SK-N-SH treated with all-trans-retinoic acid at 6 μM for 48 hours (cell line): Measurements from ENCODE around the gene C1GALT1C1.

ENCODE experiments used
- ESRRG ChIP-seq: fragments of 250-450 bp; sonication (Bioruptor Pico); IDR thresholded peaks from 2 replicates; pipeline ENCODE4 v1.6.1; 2021; ENCODE audit warnings: mild to moderate bottlenecking
- ISL1 ChIP-seq: fragments of 250-450 bp; sonication (Bioruptor Pico); IDR thresholded peaks from 2 replicates; pipeline ENCODE4 v2.1.2; 2022; ENCODE audit warnings: mild to moderate bottlenecking, moderate library complexity
- PATZ1 ChIP-seq: fragments of 250-450 bp; sonication (Bioruptor Pico); IDR thresholded peaks from 2 replicates; pipeline ENCODE4 v1.8.0; 2020; ENCODE audit warnings: mild to moderate bottlenecking, moderate library complexity, borderline replicate concordance
- POU6F1 ChIP-seq: fragments of 250-450 bp; sonication (Bioruptor Pico); IDR thresholded peaks from 2 replicates; pipeline ENCODE4 v1.8.0; 2021; ENCODE audit warnings: low read depth, mild to moderate bottlenecking, moderate library complexity, borderline replicate concordance
- ZFP3 ChIP-seq: fragments of 250-450 bp; sonication (Bioruptor Pico); IDR thresholded peaks from 2 replicates; pipeline ENCODE4 v1.5.0; 2020; ENCODE audit warnings: mild to moderate bottlenecking, moderate library complexity
- ZFP30 ChIP-seq: fragments of 450-650 bp; formaldehyde crosslinking; IDR thresholded peaks from 2 replicates; pipeline ENCODE4 v1.5.0; 2022; ENCODE audit warnings: mild to moderate bottlenecking, moderate library complexity
- ZNF565 ChIP-seq: fragments of 450-650 bp; formaldehyde crosslinking; conservative IDR thresholded peaks from 2 replicates; pipeline ENCODE4 v1.5.0; 2020; ENCODE audit warnings: low read depth, mild to moderate bottlenecking, moderate library complexity
- TF ChIP-seq, protein P1 (sequence below): fragments of 250-450 bp; sonication (Bioruptor Pico); IDR thresholded peaks from 2 replicates; pipeline ENCODE4 v1.5.1; 2020; ENCODE audit warnings: low read depth, mild to moderate bottlenecking, moderate library complexity
- TF ChIP-seq, protein P2 (sequence below): fragments of 250-450 bp; sonication (Bioruptor Pico); IDR thresholded peaks from 2 replicates; pipeline ENCODE4 v1.5.0; 2020; ENCODE audit warnings: mild to moderate bottlenecking, moderate library complexity

DNA sequence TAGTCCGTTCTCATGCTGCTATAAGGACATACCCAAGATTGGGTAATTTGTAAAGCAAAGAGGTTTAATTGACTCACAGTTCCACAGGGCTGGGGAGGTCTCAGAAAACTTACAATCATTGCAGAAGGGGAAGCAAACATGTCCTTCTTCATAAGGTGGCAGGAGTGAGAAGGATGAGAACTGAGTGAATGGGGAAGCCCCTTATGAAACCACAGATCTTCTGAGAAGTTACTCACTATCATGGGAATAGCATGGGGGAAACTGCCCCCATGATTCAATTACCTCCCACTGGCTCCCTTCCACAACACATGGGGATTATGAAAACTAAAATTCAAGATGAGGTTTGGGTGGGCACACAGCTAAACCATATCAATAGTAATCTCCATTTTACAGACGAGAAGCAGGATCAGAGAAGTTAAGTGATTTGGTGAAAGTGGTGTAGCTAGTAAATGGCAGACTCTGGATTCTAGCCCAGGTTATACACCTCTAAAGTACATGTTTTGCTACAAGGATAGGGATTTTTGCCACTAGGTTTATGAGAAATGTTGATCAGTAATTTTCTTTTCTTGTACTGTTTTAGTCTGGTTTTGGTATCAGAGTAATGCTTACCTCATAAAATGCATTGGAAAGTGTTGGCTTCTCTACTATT, 47.3 kb upstream of the C1GALT1C1 start:
- no peak for TF ChIP-seq PATZ1 (CRISPR knock-in tag)
- TF ChIP-seq, protein P1, sequence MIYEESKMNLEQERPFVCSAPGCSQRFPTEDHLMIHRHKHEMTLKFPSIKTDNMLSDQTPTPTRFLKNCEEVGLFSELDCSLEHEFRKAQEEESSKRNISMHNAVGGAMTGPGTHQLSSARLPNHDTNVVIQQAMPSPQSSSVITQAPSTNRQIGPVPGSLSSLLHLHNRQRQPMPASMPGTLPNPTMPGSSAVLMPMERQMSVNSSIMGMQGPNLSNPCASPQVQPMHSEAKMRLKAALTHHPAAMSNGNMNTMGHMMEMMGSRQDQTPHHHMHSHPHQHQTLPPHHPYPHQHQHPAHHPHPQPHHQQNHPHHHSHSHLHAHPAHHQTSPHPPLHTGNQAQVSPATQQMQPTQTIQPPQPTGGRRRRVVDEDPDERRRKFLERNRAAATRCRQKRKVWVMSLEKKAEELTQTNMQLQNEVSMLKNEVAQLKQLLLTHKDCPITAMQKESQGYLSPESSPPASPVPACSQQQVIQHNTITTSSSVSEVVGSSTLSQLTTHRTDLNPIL (CRISPR knock-in tag): no peak
- TF ChIP-seq, protein P2, sequence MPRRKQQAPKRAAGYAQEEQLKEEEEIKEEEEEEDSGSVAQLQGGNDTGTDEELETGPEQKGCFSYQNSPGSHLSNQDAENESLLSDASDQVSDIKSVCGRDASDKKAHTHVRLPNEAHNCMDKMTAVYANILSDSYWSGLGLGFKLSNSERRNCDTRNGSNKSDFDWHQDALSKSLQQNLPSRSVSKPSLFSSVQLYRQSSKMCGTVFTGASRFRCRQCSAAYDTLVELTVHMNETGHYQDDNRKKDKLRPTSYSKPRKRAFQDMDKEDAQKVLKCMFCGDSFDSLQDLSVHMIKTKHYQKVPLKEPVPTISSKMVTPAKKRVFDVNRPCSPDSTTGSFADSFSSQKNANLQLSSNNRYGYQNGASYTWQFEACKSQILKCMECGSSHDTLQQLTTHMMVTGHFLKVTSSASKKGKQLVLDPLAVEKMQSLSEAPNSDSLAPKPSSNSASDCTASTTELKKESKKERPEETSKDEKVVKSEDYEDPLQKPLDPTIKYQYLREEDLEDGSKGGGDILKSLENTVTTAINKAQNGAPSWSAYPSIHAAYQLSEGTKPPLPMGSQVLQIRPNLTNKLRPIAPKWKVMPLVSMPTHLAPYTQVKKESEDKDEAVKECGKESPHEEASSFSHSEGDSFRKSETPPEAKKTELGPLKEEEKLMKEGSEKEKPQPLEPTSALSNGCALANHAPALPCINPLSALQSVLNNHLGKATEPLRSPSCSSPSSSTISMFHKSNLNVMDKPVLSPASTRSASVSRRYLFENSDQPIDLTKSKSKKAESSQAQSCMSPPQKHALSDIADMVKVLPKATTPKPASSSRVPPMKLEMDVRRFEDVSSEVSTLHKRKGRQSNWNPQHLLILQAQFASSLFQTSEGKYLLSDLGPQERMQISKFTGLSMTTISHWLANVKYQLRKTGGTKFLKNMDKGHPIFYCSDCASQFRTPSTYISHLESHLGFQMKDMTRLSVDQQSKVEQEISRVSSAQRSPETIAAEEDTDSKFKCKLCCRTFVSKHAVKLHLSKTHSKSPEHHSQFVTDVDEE (CRISPR knock-in tag): no peak
- TF ChIP-seq ZFP3 (CRISPR knock-in tag): no peak
- TF ChIP-seq ZFP30 (CRISPR knock-in tag): no peak
- no peak for TF ChIP-seq ESRRG (CRISPR knock-in tag)
- TF ChIP-seq POU6F1 (CRISPR knock-in tag): no peak
- TF ChIP-seq ISL1: no peak
- TF ChIP-seq ZNF565 (CRISPR knock-in tag): no peak
